Astrocyte of the spinal cord (primary cell): ENCODE data around the gene COPS9.

ENCODE experiments used
- DNase-seq: peaks from one replicate; pipeline ENCODE4 v3.0.0; 2011; ENCODE audit warnings: low read depth, low spot score
- H3K4me3 ChIP-seq: 2 replicates; pipeline ENCODE4 v1.5.1; 2011; ENCODE audit warnings: low read depth, mild to moderate bottlenecking, low read length, moderate library complexity
- in situ Hi-C: cut with HindIII; loops from 2 replicates; pipeline ENCODE4 v1.10.0; 2017; ENCODE audit warnings: low sequenced_read_pairs
- TF ChIP-seq, protein P1 (sequence below): IDR thresholded peaks from 2 replicates; pipeline ENCODE4 v1.5.1; 2012; ENCODE audit warnings: low read depth, mild to moderate bottlenecking, low read length, inconsistent platforms

COPS9 gene

DNA sequence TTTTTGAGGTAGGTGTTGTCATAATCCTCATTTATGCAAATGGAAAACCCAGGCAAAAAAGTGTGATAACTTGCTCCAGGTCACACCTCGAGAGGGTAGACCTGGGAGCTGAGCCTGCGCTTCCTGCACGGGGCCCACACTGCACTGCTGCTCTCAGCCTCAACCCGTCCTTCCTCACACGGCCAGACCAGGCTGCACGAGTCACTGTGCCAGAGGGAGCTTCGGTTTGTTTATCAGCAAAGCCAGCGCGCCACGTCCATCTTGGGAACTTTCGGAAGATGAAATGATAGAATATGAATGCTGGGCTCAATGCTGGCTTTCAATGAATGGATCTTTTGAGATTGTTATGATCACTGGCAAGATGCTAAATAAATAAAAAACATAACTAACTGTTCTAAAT is 14.4 kb downstream of the COPS9 start:
- TF ChIP-seq, protein P1, sequence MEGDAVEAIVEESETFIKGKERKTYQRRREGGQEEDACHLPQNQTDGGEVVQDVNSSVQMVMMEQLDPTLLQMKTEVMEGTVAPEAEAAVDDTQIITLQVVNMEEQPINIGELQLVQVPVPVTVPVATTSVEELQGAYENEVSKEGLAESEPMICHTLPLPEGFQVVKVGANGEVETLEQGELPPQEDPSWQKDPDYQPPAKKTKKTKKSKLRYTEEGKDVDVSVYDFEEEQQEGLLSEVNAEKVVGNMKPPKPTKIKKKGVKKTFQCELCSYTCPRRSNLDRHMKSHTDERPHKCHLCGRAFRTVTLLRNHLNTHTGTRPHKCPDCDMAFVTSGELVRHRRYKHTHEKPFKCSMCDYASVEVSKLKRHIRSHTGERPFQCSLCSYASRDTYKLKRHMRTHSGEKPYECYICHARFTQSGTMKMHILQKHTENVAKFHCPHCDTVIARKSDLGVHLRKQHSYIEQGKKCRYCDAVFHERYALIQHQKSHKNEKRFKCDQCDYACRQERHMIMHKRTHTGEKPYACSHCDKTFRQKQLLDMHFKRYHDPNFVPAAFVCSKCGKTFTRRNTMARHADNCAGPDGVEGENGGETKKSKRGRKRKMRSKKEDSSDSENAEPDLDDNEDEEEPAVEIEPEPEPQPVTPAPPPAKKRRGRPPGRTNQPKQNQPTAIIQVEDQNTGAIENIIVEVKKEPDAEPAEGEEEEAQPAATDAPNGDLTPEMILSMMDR = no peak
- no peak for DNase-seq
- in situ Hi-C loops = no loop called here

DNA sequence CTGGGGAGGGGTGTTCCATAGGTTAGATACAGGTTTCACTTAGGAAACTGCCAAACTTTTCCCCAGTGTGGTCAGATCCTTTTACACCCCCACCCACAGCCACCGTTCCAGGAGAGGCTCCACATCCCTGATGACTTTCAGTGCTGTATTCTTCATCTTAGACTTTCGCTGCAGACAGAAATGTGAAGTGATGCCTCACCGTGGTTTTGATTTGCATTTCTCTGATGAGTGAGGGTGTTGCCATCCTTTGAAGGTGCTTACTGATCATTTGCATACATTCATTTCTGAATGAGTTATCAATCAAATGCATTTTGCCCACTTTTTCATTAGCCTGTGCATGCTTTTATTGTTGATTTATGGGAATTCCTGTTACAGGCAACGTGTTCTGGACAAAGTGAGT is 14.9 kb downstream of the COPS9 start:
- no peak overlapping the region for H3K4me3 ChIP-seq
- TF ChIP-seq, protein P1 = no peak
- in situ Hi-C loops = no loop called here
- DNase-seq = no peak

More for the DNA sequence above, 14.4 kb downstream of the COPS9 start:
- no peak overlapping the region for H3K4me3 ChIP-seq

DNA sequence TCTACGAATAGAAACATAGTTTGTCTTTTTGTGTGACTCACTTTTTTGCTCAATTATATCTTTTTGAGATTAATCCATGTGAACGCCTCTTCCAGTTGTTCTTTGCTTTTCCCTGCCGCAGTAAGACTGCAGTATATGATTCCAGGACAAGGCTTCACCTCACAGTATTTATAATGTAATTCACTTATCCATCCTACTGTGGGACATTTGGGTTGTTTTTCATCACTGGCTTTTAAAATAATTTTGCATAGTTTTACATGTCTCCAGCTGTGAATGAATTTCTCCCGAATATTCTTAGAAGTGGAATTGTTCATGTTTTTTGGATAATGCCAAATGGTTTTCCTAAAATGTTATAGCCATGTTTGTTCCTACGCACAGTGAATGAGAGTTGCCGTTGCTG is 21.9 kb downstream of the COPS9 start:
- no peak for DNase-seq
- TF ChIP-seq, protein P1 = no peak
- in situ Hi-C loops = no loop called here
- H3K4me3 ChIP-seq = no peak overlapping the region

DNA sequence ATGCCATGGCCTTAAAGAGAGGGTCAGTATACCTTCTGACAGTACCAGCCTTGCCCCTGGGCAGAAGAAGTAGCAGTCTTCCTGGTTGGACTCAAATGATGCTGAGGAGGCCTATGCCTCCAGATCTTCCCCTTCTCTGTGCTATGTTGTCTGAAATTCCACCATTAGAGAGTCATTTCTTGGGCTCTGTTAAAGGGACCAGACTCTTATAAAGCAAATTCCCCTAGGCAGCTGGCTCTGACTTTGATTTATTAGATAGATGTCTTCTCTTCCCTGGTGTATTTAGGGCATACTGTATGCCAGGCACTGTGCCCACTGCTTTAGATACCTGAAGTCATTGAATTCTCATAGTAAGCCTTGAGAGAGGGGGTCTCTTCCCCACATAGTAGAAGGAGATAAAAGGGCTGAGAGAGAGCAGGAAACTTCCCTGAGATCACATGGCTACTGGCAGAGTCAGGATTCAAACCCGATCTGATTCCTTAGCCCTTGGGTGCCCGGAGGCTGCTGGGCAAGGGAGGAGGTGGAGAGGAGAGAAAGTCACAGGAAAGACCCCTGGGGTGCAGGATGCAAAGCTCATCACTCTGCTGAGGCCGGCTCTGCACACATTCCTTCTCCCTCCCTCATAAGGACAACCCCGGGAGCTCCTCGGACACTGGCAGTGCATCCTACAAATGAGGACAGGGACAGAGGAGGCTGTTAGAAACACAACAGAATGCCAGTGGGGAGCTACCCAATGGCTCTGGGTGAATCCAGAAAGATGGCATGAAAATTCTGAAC is 23.0 kb downstream of the COPS9 start:
- in situ Hi-C loops = no loop called here
- H3K4me3 ChIP-seq = no peak overlapping the region
- no peak for DNase-seq
- TF ChIP-seq, protein P1 = no peak

DNA sequence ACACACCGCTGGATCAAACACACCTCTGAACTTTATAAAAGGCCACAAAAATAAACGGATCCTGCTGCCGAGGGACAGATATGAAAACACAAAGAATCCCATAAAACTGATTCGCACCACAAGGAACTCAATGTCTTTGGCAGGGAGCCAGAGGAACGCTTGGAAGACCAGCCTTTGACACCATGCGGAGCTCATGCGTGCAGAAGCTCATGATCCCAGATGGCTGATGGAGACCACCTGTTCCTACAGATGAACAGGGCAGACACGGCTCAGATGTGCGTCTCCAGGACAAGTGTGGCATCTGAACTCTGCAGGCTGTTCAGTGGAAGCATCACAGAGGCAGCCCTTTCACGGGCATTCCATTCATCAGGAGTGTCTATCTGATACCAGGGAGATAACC is 24.9 kb downstream of the COPS9 start:
- in situ Hi-C loops = no loop called here
- TF ChIP-seq, protein P1 = no peak
- no peak for DNase-seq
- H3K4me3 ChIP-seq = no peak overlapping the region

DNA sequence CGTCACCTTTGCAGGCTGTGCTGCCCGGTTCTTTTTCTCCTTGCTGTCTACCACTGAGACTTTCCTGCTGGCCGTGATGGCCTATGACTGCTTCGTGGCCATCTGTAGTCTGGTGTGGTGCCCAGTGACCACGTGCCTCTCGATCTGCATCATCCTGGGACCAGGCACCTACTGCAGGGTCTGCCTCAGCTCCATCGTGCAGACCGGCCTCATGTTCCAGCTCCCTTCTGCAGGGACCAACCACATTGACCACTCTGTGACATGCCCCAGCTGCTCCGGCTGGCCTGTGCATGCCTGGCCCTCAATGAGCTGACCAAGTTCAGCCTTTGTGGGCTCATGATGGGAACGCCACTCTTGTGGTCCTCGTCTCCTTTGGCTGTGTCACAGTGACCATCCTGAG is 26.7 kb downstream of the COPS9 start:
- TF ChIP-seq, protein P1 = no peak
- in situ Hi-C loops = no loop called here
- no peak for DNase-seq
- H3K4me3 ChIP-seq = no peak overlapping the region
